ENCODE data around the gene MFRP. TPM values are rescaled to one million over a fixed set of nuclear protein-coding genes. Genes with fewer than 3 reads are reported as not detected.
A peak's percentile ranks its signal among the peaks of the same experiment; 100 is the strongest.

MFRP gene
- total RNA-seq, 2 experiments from 2014 or later = not detected

DNA sequence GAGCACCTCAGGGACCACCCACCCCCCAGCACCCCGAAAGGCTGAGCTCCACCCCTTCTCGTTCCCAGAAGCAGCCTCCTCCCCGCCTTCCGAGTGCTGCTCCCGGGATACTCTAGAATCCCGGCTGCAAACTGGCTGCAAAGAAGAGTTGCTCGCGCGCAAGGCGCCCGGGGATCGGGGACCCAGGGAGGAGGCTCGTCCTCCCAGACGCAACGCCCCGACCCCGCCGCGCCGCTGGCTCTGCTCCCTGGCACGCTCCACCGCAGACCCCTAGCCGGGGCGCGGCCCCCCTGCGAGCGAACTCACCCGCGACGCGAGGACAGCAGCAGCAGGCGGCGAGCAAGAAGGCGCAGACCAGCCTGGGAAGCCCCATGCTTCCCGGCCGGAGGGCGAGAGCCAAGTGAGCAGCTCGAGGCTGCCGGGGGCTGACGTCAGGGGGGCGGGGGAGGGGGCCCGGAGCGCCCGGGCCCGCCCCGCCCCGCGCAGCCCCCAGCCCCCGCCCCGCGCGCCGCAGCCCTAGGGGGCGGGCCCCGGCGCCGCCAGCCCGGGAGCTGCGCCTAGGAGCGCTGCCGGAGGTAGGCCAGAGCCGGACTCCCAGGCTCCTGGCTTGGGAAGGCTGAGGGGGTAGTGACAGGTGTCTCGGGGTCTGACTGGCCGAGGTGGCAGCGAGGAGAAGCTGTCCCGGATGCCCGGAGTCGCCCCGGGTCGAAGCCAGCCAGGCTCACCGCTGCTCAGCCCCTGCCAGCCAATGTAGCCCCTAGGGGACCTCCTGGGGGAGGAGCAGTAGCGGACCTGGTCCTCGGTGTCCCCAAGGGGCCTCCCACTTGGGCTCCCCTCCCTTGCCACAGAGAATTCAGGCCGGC, 29.5 kb downstream of the MFRP start, which contains the start of gene MCAM:
MCAM (minus strand) TSS at position 402 of the 863 bp plus-strand sequence; CDS start at position 373, 29 bp downstream.
- intact Hi-C loops (cut with micrococcal nuclease) = no loop called here
- peaks cover 23% of the 10 kb centered on the region for H3K4me1 Mint-ChIP-seq (ENCODE audit: low read depth)
- no peaks in the 10 kb centered on the region for H3K9me3 Mint-ChIP-seq
- CTCF ChIA-PET = interaction anchor here (1.0 to 3.0 kb wide), 5 partner anchors 10 to 148 kb away, joined by 3 to 18 read pairs (median 3); partner anchors contain the start of genes CBL and NLRX1
- peaks cover 22% of the 10 kb centered on the region for H3K27me3 Mint-ChIP-seq (ENCODE audit: low read depth)
- no peaks in the 10 kb centered on the region for H3K36me3 Mint-ChIP-seq (ENCODE audit: low read depth)
- no peak for DNase-seq
- H3K27ac Mint-ChIP-seq = no peak within 1 kb of the TSS
- H3K4me3 Mint-ChIP-seq = peak within 1 kb of the TSS; percentile 73

DNA sequence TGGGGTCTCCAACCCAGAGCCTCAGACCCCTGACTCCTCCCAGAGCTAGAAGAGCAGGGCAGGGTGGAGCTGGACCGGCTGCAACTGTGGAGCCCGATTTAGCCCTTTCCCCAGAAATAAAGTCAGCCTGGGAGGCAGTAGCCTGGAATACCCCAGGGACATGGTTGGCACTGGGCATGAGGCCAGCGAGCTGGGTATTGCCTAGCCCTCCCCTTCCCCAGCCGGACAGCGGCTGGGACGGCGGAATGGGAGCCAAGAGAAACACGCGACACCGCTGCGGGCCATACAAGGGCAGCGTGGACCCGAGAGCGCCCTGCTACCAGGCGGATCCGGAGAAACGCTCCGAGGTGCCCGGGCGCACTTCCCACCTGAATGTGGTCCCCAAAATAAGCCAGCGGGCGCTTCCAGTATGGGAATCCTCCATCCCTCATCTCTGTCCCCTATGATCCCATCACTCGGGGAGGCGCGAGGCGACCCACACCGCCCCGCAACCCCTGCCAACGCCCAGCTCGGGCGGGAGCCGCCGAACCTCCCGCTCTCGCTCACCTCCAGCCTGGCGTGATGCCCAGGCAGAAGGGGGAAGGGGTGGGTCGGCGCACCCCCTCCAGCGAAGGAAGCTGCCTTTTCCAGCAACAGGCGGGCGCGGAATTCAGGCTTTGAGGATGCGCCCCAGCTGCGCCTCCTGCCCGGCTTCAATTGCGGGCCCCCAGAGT, 30.3 kb downstream of the MFRP start:
- peaks cover 16% of the 10 kb centered on the region for H3K4me1 Mint-ChIP-seq (ENCODE audit: low read depth)
- peaks cover 22% of the 10 kb centered on the region for H3K27me3 Mint-ChIP-seq (ENCODE audit: low read depth)
- H3K27ac Mint-ChIP-seq = no peak overlapping the region
- CTCF ChIA-PET = interaction anchor here (1.0 to 3.0 kb wide), 6 partner anchors 7 to 147 kb away, joined by 3 to 20 read pairs (median 6); partner anchors contain the start of gene NLRX1
- H3K4me3 Mint-ChIP-seq = peak overlapping the region; percentile 73
- no peak for DNase-seq
- no peaks in the 10 kb centered on the region for H3K9me3 Mint-ChIP-seq
- intact Hi-C loops (cut with micrococcal nuclease) = no loop called here
- H3K36me3 Mint-ChIP-seq (ENCODE audit: low read depth) = no peaks in the 10 kb centered on the region

DNA sequence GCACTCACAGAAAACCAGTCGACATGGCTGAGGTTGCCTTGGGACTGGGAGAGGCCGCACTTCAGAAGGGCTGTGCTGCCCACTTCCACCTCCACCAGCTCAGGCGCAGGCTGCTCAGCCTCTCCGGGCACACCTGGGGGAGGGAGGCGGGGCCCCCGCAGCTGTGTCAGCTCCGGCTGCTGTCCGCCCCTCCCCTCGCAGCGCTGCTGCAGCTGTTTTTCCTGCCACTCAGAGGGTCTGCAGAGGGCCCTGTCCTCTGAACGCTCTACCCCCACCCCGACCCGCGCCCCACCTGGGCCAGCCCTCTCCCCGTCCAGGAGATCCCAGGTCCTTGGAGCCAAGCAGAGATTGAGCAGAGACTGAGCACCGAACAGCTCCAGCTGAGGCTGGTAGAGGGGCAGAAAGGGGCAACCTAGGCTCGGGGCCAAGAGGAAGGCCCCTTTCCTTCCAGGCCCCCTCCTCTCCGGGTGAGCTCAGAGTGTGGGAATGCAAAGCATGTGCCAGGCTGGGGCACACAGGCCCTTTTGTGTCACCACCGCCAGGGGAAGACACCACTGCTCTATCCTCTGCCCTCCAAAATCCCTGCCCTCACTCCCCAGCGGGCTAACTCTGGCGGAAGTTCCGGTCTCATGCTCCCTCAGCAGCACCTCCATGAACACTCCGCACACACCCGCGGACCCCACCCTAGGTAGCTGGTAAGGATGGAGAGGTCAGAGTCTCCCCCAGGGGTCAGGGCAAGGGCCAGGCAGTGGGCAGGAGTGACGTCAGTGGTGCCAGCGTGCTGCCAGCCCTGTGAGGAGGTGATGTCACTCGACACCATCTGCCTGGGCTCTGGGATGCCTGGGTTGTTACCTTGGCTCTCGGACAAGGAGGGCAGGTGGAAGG, 31.1 kb downstream of the MFRP start:
- CTCF ChIA-PET = interaction anchor here (1.1 to 3.0 kb wide), 4 partner anchors 8 to 47 kb away, joined by 3 to 20 read pairs (median 11); no protein-coding TSS in a partner anchor
- Mint-ChIP-seq H3K27ac (no peak overlapping the region), H3K9me3 (no peaks in the 10 kb centered on the region), H3K4me3 (peak overlapping the region; percentile 73), H3K27me3 (ENCODE audit: low read depth) (peaks cover 22% of the 10 kb centered on the region), H3K4me1 (ENCODE audit: low read depth) (peaks cover 15% of the 10 kb centered on the region), H3K36me3 (ENCODE audit: low read depth) (no peaks in the 10 kb centered on the region)
- intact Hi-C loops (cut with micrococcal nuclease) = no loop called here
- DNase-seq = peak; percentile 62

DNA sequence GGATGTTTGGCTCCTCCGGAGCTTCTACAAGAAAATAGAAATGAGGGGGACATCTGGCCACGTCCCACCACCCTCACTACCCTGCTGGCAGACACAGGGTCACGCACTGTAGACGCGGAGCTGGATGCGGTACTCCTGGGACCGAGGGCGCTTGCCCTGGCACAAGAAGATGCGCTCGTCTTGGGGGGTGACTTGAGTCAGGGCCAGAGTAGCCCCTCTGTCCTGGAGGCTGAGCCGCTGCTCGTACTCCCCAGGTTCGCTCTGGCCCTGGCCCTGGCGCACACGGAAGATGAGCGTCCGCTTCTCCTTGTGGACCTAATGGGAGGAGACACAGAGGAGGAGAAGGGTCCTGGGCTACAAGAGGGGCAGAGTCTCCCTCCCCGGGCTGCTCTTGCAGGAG, 31.8 kb downstream of the MFRP start:
- peaks cover 13% of the 10 kb centered on the region for H3K4me1 Mint-ChIP-seq (ENCODE audit: low read depth)
- CTCF ChIA-PET = interaction anchor here (1.1 to 3.0 kb wide), 3 partner anchors 9 to 30 kb away, joined by 4 to 20 read pairs (median 18); no protein-coding TSS in a partner anchor
- H3K27ac Mint-ChIP-seq = no peak overlapping the region
- DNase-seq = no peak
- no peaks in the 10 kb centered on the region for H3K36me3 Mint-ChIP-seq (ENCODE audit: low read depth)
- peak overlapping the region; percentile 73 for H3K4me3 Mint-ChIP-seq
- peaks cover 21% of the 10 kb centered on the region for H3K27me3 Mint-ChIP-seq (ENCODE audit: low read depth)
- no peaks in the 10 kb centered on the region for H3K9me3 Mint-ChIP-seq
- intact Hi-C loops (cut with micrococcal nuclease) = no loop called here

DNA sequence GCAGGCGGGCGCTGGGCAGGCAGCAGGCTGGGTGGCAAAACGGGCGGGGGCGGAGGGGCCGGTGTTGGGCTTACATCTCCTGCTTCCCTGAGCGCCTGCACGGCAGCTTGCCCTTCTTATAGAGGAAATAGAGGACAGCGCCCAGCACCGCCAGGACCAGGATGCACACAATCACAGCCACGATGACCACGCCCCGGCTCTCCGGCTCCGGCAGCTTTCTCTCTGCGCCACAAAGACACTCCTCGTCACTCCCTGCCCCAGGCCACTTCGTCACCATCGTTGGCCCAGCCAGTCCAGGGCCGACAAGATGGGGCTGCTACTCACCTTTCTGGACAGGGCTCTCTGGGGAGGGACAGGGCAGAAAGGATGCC, 35.8 kb downstream of the MFRP start:
- CTCF ChIA-PET = interaction anchor here (0.6 to 6.2 kb wide), 3 partner anchors 10 to 13 kb away, joined by 3 to 46 read pairs (median 3); no protein-coding TSS in a partner anchor
- H3K27me3 Mint-ChIP-seq (ENCODE audit: low read depth) = peaks cover 2% of the 10 kb centered on the region
- H3K4me1 Mint-ChIP-seq (ENCODE audit: low read depth) = peaks cover 27% of the 10 kb centered on the region
- no peak overlapping the region for H3K27ac Mint-ChIP-seq
- H3K36me3 Mint-ChIP-seq (ENCODE audit: low read depth) = peaks cover 5% of the 10 kb centered on the region
- intact Hi-C loops (cut with micrococcal nuclease) = no loop called here
- no peak overlapping the region for H3K4me3 Mint-ChIP-seq
- no peak for DNase-seq
- no peaks in the 10 kb centered on the region for H3K9me3 Mint-ChIP-seq

DNA sequence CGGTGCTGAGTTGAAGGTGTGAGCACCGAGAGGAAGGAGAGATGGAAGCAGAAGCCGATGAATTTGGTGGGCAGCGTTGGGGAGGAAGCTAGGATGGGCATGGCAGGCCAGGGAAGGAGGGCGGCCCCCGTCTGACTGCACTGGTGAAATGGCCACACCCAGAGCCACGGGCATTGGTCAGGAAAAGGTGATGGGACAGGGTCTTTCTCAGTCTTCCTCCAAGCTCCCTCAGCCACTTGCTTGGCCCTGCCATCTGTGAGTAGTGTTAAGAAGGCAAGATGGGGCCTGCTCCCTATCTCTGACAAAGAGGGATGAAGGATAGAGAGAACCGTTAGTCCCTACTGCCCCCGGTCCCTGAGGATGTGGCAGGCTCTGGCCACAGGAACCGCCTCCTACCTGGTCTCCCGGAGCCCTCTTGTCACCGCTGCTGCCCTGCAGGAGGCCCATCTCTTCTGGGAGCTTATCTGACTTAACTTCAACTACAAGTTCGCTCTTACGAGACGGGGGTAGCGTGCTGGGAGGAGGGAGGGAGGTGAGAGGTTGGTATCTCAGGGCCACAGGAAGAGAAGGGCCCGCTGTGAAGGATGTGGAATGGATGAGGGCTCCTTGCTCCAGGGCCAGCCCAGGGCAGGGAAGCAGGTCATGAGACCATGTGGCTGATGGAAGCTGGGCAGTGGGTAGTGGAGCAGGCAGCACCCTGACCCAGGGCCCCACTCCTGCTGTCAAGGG, 36.4 kb downstream of the MFRP start:
- CTCF ChIA-PET = interaction anchor here (0.6 to 6.2 kb wide), 4 partner anchors 11 to 141 kb away, joined by 3 to 46 read pairs (median 10); partner anchors contain the start of gene NLRX1

DNA sequence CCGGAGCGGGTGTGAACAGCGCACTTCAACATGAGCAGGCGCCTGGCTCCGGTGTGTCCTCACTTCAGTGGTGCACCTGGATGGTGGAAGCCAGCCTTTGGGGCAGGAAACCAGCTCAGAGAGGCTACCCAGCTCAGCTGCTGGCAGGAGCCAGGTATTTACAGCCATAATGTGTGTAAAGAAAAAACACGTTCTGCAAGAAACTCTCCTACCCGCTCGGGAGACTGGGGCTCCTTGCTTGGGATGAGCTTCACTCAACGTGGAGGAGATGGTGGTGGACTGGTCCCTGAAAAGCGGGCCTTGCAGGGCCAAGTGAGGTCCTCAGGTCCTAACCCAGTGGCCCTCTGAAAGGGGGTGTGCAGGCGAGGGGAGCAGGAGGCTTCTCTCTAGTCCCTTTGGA, 37.1 kb downstream of the MFRP start:
- no peaks in the 10 kb centered on the region for H3K27me3 Mint-ChIP-seq (ENCODE audit: low read depth)
- intact Hi-C loops (cut with micrococcal nuclease) = no loop called here
- H3K36me3 Mint-ChIP-seq (ENCODE audit: low read depth) = peaks cover 5% of the 10 kb centered on the region
- no peak overlapping the region for H3K4me3 Mint-ChIP-seq
- H3K4me1 Mint-ChIP-seq (ENCODE audit: low read depth) = peaks cover 30% of the 10 kb centered on the region
- DNase-seq = no peak
- H3K27ac Mint-ChIP-seq = no peak overlapping the region
- CTCF ChIA-PET = interaction anchor here (1.1 to 6.2 kb wide), 4 partner anchors 14 to 141 kb away, joined by 4 to 46 read pairs (median 10); partner anchors contain the start of gene NLRX1
- H3K9me3 Mint-ChIP-seq = no peaks in the 10 kb centered on the region

More for the DNA sequence above, 36.4 kb downstream of the MFRP start:
- Mint-ChIP-seq H3K27ac (no peak overlapping the region), H3K4me3 (no peak overlapping the region), H3K36me3 (ENCODE audit: low read depth) (peaks cover 5% of the 10 kb centered on the region), H3K9me3 (no peaks in the 10 kb centered on the region), H3K4me1 (ENCODE audit: low read depth) (peaks cover 28% of the 10 kb centered on the region), H3K27me3 (ENCODE audit: low read depth) (no peaks in the 10 kb centered on the region)
- intact Hi-C loops (cut with micrococcal nuclease) = no loop called here
- no peak for DNase-seq

DNA sequence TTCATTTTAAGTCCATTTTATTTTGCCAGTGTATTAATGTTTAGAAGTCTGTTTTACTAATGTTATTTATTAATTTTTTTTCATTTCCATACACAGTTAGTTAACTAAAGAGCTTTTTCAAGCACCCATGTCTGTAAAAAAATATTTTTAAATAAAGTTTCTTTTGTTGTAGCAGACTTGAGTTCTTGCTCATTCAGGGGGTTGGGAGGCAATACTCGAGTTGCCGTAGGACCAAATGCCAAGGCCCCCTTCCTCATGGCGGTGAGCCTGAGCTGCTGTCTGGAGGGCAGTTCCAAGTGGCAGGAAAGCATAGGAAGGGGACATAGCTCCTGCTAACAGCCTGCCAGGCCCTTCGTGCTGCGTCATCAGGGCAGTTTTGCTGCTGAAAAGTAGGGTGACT, 38.5 kb downstream of the MFRP start:
- CTCF ChIA-PET = interaction anchor here (0.6 to 6.2 kb wide), 9 partner anchors 8 to 110 kb away, joined by 3 to 46 read pairs (median 4); partner anchors contain the start of genes CBL and MCAM
- DNase-seq = no peak
- intact Hi-C loops (cut with micrococcal nuclease) = loop anchor here (2.0 kb wide), 2 partner anchors 27 to 41 kb away; partner anchors contain the start of gene RNF26
- H3K27me3 Mint-ChIP-seq (ENCODE audit: low read depth) = no peaks in the 10 kb centered on the region
- no peaks in the 10 kb centered on the region for H3K9me3 Mint-ChIP-seq
- no peak overlapping the region for H3K27ac Mint-ChIP-seq
- H3K4me1 Mint-ChIP-seq (ENCODE audit: low read depth) = peaks cover 32% of the 10 kb centered on the region
- H3K36me3 Mint-ChIP-seq (ENCODE audit: low read depth) = peaks cover 14% of the 10 kb centered on the region
- no peak overlapping the region for H3K4me3 Mint-ChIP-seq

DNA sequence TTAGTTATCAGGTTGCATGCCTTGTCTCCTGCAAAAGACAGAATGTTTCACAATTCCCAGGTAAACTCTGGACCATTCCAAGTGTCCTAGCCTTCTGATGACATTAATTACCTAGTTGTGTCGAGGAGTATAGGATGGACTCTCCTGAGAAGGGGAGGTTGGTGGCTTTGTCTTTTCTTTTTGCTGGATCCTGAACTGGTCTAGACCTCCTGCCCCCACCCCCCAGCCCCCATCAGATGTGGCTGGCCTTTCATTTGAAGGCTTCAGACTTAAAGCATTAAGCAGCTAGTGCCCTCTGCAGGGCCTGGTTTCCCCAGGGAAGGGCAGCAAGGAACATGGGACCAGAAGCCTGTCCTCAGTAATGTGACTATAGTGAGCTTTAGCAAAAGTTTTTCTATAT, 39.3 kb downstream of the MFRP start:
- Mint-ChIP-seq H3K9me3 (no peaks in the 10 kb centered on the region), H3K27ac (peak overlapping the region; percentile 93), H3K27me3 (ENCODE audit: low read depth) (no peaks in the 10 kb centered on the region), H3K36me3 (ENCODE audit: low read depth) (peaks cover 15% of the 10 kb centered on the region), H3K4me1 (ENCODE audit: low read depth) (peaks cover 32% of the 10 kb centered on the region), H3K4me3 (no peak overlapping the region)
- CTCF ChIA-PET = interaction anchor here (0.6 to 6.2 kb wide), 7 partner anchors 9 to 109 kb away, joined by 3 to 46 read pairs (median 8); partner anchors contain the start of genes CBL and MCAM
- no peak for DNase-seq
- intact Hi-C loops (cut with micrococcal nuclease) = loop anchor here (2.0 kb wide), 2 partner anchors 28 to 40 kb away; partner anchors contain the start of gene RNF26

DNA sequence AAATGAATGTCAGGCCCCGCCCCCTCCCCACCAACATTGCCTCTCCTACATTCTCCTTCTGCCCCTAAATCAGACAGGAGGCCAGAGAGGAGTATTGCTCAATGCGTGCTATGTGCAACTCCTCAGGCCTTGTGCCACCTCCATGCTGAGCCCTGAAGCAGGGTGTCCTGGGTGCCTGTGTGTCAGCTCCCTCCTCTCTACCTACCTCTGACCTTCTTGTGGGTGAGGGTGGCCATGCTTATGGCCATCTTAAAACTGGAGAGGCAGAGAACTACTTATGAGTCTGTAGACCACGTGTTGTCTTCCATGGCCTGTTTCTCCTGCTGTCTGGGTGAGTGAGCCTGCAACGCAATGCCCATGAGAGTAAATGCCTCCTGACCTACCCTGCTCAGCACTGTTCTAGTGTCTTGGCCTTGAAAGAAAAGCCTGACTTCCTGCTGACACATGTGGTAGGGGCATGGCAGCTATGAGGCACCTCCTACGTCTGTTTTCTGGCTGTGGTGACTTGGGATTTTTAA, 40.1 kb downstream of the MFRP start:
- intact Hi-C loops (cut with micrococcal nuclease) = loop anchor here (1.0 to 2.0 kb wide), 3 partner anchors 15 to 40 kb away; partner anchors contain the start of gene RNF26
- peak overlapping the region; percentile 93 for H3K27ac Mint-ChIP-seq
- peaks cover 15% of the 10 kb centered on the region for H3K36me3 Mint-ChIP-seq (ENCODE audit: low read depth)
- peak overlapping the region; percentile 60 for H3K4me3 Mint-ChIP-seq
- CTCF ChIA-PET = interaction anchor here (1.2 to 6.2 kb wide), 5 partner anchors 10 to 45 kb away, joined by 3 to 46 read pairs (median 15); partner anchors contain the start of gene MCAM
- no peaks in the 10 kb centered on the region for H3K27me3 Mint-ChIP-seq (ENCODE audit: low read depth)
- H3K9me3 Mint-ChIP-seq = no peaks in the 10 kb centered on the region
- peak; percentile 74 for DNase-seq
- peaks cover 32% of the 10 kb centered on the region for H3K4me1 Mint-ChIP-seq (ENCODE audit: low read depth)
